Bone marrow (tissue), 2 donors: ENCODE data around the gene RWDD3.

Source experiments
- DNase-seq, 2 donors: peaks; one replicate each; lab custom pipeline; 2025; lab: John Stamatoyannopoulos, UW

Gene RWDD3

DNA sequence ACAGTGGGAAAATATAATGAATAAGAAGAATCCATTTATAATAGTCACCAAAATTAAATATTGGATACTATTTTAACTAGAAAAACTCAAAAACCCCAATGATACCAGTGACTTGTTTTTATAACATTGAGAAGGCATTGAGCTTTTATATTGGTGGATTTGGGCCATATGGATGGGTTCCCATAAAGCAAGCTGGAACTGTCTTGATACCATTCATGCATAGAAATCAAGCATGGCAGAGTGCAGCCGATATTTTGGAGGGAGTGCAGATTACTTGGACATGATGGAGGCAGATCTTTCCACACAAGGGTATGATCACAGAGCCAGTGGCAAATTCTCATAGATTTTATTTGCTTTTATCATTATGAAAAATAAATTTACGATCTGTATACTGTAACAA lies 3.8 kb upstream of the RWDD3 start:
- no peak for DNase-seq

- DNase-seq, result no peak
Observed at GRCh38 chr1:95230768-95231191, 3.2 kb upstream of the RWDD3 start.

- DNase-seq, result no peak
Observed at GRCh38 chr1:95232646-95233318, 1.2 kb upstream of the RWDD3 start.

DNA sequence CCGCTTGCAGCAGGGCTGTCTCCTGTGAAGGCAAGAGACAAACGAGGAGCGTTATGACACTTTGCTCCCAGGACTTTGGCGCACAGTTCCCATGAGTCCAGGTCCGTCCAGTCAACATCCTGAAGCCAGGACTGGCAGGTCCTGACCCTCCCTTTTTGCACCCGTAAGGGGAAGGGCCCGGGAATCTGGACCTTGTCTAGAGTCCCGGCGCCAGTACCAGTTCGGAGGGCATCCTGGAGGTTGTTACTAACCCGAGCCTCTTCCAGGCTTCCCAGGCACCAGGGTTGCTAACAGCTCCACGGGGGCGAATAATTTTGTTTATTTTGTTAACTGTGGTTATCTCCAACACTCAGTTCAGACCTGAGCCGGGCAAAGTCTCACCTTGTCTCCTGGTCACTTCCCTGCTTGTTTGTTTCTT lies 682 bp upstream of the RWDD3 start:
- no peak for DNase-seq

GRCh38 chr1:95236784-95237575 lies 3.0 kb downstream of the RWDD3 start:
- DNase-seq, result no peak

- no peak for DNase-seq
Observed at GRCh38 chr1:95237981-95238703, 4.1 kb downstream of the RWDD3 start.

GRCh38 chr1:95245029-95245428 lies 11.0 kb downstream of the RWDD3 start:
- DNase-seq, result no peak

GRCh38 chr1:95246511-95246910 lies 12.5 kb downstream of the RWDD3 start:
- no peak for DNase-seq

DNA sequence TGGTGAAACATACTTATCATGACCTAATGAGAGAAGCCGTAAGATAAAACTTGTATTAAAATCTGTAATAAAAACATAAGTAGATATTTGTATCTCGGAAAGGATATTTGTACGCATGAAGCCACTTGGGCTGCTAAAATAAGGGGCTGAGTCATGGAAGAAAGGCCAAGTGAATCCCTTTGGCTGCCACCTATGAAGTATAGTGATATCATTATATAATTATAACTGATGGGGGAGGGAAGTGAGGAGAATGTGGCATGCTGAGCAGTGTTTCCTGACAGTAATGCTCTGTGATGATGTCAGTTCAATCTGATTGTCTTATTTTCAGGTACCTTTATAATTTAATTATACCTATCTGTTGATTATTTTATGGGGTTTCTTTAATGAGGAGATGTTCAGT lies 13.6 kb downstream of the RWDD3 start:
- no peak for DNase-seq

DNA sequence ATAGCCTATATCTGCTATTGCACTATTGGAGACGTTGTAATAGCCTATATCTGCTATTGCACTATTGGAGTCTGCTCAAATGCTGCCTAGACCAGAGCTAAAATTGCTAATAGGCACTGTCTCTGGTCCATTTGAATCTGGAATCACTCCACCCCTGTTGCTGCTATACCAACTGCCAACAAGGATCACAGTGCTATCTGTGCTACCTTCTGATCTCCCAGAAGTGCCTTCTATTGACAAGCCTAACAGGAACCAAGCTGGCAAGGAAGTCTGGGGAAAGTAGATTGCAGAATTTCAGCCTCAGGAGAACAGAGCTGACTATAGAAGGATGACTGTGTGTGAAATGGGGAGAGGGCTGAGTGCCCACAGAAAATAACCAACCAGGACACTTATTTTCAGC lies 15.9 kb downstream of the RWDD3 start:
- no peak for DNase-seq

- DNase-seq, result no peak
Observed at GRCh38 chr1:95252422-95252821, 18.4 kb downstream of the RWDD3 start.

- DNase-seq, result no peak
Observed at GRCh38 chr1:95254959-95255358, 20.9 kb downstream of the RWDD3 start.

DNA sequence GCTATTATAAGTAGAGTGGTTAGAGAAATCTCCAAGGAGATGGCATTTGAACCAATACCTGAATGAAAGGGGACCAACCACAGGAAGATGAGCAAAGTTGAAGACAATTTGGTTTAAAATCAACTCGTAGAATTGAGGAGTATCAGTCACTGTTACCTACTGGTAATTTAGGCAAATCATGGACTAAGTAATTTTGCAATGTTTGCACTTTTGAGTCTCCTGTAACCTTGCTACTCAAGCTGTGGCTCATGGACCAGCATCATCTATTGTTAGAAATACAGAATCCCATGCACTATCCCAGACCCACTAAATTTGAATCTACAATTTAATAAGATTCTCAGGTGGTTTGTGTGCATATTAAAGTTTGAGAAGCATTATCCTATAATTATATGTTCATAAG lies 21.8 kb downstream of the RWDD3 start:
- no peak for DNase-seq

GRCh38 chr1:95257758-95258157 lies 23.7 kb downstream of the RWDD3 start:
- DNase-seq, result no peak

GRCh38 chr1:95259245-95259644 lies 25.2 kb downstream of the RWDD3 start:
- no peak for DNase-seq

DNA sequence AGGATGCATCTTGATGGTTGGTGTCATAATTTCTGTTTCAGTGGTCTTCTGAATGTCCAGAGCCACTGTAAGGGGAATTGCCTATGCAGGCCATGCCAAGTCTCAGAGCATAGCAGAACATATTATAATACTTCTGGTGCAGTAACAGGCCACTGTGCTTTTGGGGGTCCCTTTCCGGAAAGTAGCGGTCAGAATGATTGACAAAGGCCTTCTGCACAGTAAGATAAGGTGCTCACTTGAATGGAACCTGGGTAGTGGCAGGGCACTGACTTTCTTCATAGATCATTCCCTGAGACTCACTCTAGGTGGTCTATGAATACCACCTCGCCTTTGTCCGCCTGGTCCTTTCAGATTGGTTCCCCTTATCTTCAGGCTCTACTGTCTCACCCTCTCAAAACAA lies 28.9 kb downstream of the RWDD3 start:
- DNase-seq, result no peak

DNA sequence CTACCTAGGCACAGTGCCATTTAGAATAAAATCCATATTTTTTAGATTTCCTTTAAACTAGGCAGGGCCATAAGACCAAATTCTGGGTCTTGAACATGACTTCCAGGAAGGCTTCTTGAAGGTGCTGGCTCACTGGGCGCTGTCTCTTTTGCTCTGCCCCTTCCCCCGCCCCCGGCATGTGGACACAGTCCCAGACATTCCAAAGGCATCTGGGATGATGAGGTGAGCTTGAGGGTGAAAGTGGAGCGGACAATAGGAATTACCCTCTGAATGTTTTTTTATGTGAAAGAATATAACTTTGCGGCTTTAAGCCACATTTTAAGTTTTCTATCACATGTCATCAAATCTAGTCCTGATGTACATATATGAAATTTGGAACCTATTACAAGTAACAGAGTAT lies 29.4 kb downstream of the RWDD3 start:
- no peak for DNase-seq

GRCh38 chr1:95265106-95265505 lies 31.1 kb downstream of the RWDD3 start:
- no peak for DNase-seq

DNA sequence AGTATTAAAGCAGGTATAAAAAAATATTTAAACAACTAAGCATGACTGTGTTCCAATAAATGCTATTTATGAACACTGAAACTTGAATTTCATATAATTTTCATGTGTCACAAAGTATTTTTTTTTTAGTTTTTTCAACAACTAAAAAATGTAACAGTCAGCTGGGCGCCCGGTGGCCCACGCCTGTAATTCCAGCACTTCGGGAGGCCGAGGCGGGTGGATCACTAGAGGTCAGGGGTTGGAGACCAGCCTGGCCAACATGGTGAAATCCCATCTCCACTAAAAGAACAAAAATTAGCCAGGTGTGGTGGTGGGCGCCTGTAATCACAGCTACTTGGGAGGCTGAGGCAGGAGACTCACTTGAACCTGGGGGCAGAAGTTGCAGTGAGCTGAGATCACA lies 42.4 kb downstream of the RWDD3 start:
- DNase-seq, result no peak

GRCh38 chr1:95278173-95279006 lies 44.4 kb downstream of the RWDD3 start:
- no peak for DNase-seq

DNA sequence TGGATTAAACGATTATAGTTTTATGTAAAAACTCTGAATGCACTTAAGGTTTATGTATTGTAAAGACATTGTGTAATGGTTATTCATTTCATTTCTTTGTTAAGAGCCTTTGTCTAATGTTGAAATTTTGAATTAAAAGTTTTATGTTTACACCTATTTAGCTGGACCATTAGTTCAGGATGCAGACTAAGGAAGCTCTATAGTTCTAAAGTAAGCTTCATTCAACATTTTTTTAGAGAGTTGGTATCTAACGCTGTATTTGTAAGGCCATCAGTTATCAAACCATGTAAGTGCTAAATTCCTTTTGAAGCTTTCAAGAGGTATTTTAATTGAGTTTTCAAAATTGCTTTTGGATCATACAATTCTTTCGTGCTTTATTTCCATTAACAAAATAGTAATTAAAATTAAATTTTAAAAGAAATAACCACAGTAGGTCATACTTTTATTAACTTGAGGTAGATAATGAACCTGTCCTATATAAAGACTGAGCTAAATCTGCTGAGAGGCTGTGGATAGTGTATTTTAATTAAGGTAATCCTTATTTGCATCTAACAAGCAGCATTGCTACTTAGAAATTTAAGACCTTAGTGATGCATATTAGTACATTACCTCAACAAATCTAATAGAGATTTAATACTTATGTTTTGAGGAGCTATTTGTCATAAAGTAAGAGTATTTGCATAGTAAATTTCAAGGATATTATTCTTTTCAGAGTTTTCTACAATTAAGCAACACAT lies 47.9 kb downstream of the RWDD3 start:
- no peak for DNase-seq
